NCI-H2107 treated with DMSO at 0.1 percent for 48 hours (cell line): Measurements from ENCODE around the gene NPLOC4.
A peak's percentile ranks its signal among the peaks of the same experiment; 100 is the strongest.

ENCODE experiments used
- DNase-seq: peaks from one replicate; lab custom pipeline; 2025; ENCODE audit not compliant: unreplicated experiment; lab: John Stamatoyannopoulos, UW

Gene NPLOC4

GRCh38 chr17:81568416-81568815, 68.5 kb downstream of the NPLOC4 start:
- no peak for DNase-seq

- no peak for DNase-seq
These were observed 69.7 kb downstream of the NPLOC4 start for GRCh38 chr17:81567191-81567590.

GRCh38 chr17:81566461-81567126, 70.3 kb downstream of the NPLOC4 start:
- DNase-seq = peak; percentile 86

GRCh38 chr17:81565231-81565630, 71.7 kb downstream of the NPLOC4 start:
- no peak for DNase-seq

GRCh38 chr17:81564778-81565177, 72.1 kb downstream of the NPLOC4 start:
- DNase-seq = no peak

GRCh38 chr17:81563861-81564586, 72.9 kb downstream of the NPLOC4 start:
- no peak for DNase-seq

- DNase-seq = no peak
These were observed 75.4 kb downstream of the NPLOC4 start for GRCh38 chr17:81561494-81561885.

- peak; percentile 38 for DNase-seq
These were observed 77.7 kb downstream of the NPLOC4 start for GRCh38 chr17:81558941-81559806.

GRCh38 chr17:81558115-81558468, 78.8 kb downstream of the NPLOC4 start:
- no peak for DNase-seq

- no peak for DNase-seq
These were observed 79.4 kb downstream of the NPLOC4 start for GRCh38 chr17:81557276-81558114.

- peak; percentile 24 for DNase-seq
These were observed 80.0 kb downstream of the NPLOC4 start for GRCh38 chr17:81556863-81557262.

GRCh38 chr17:81556175-81556691, 80.7 kb downstream of the NPLOC4 start:
- DNase-seq = peak; percentile 4

GRCh38 chr17:81553616-81554181, 83.2 kb downstream of the NPLOC4 start:
- peak; percentile 59 for DNase-seq

GRCh38 chr17:81553018-81553615, 83.8 kb downstream of the NPLOC4 start:
- DNase-seq = peak; percentile 93

- DNase-seq = peak; percentile 37
These were observed 84.5 kb downstream of the NPLOC4 start, which contains the start of gene FAAP100 for GRCh38 chr17:81552244-81553017. Gene FAAP100 (minus strand): TSS chr17:81552353. CDS start chr17:81552330, 23 bp downstream.

GRCh38 chr17:81551458-81552243, 85.3 kb downstream of the NPLOC4 start:
- no peak for DNase-seq

- DNase-seq = no peak
These were observed 86.0 kb downstream of the NPLOC4 start for GRCh38 chr17:81550830-81551457.

GRCh38 chr17:81550285-81550684, 86.6 kb downstream of the NPLOC4 start:
- DNase-seq = no peak
